Activated CD4-positive, alpha-beta T cell treated with anti-CD3 and anti-CD28 coated beads, Interleukin-10, Interleukin-2, amounts not matched to agents 100 ng/mL and 50 ng/mL, durations not matched to agents 16 hours and 8 hours (primary cell): ENCODE data around the gene RGPD3.
A peak's percentile ranks its signal among the peaks of the same experiment; 100 is the strongest.
"Not testable (repeated sequence)": the region's sequence is repeated elsewhere in the genome, so short reads cannot be mapped to it uniquely, and the experiment has no call there.

Experiments
- DNase-seq: peaks from one replicate; pipeline ENCODE4 v3.0.0-alpha.2; 2020

Gene RGPD3

DNA sequence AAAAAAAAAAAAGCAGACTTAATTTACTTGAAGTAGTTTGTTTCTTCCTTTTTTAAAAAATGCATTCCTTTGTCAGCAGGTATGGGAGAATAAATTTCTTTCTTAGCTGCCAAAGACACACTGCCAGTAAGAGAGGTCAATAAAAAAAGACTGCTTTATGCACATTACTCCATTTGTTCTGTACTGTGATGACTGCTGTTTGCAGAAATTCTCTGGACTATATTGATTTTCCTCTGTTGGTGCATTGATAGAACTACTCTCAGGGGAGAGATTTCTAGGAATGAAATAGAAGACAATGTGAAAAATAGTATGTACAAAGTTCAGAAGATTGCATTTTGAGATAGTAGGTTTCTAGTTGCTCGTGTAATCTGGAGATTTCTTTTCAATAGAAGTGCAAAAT is 11.3 kb upstream of the RGPD3 start:
- DNase-seq = not testable (repeated sequence)

GRCh38 chr2:106477647-106478046 is 9.4 kb upstream of the RGPD3 start:
- not testable (repeated sequence) for DNase-seq

- DNase-seq = peak; percentile 45
Observed at GRCh38 chr2:106470658-106471057, 2.4 kb upstream of the RGPD3 start.

DNA sequence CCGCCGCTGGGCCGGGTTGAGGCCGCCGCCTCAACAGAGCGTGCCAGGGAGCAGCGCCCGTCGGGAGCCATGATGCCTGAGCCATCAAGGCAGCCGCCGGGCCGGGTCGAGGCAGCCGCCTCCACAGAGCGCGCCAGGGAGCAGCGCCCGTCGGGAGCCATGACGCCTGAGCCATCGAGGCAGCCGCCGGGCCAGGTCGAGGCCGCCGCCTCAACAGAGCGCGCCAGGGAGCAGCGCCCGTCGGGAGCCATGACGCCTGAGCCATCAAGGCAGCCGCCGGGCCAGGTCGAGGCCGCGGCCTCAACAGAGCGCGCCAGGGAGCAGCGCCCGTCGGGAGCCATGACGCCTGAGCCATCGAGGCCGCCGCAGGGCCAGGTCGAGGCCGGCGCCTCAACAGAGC is 697 bp downstream of the RGPD3 start:
- DNase-seq = not testable (repeated sequence)

DNA sequence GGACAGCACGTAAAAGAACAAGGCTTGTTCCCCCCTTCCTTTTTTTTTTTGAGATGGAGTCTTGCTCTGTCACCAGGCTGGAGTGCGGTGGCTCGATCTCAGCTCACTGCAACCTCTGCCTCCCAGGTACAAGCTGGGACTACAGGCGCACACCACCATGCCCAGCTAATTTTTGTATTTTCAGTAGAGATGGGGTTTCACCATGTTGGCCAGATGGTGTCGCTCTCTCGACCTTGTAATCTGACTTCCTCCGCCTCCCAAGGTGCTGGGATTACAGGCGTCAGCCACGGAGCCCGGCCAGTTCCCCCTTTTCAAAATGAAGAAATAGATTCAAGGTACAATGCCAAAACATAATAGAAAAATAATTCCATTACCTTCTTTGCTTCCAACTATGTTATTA is 6.3 kb downstream of the RGPD3 start:
- peak; percentile 17 for DNase-seq

GRCh38 chr2:106390680-106391079 is 77.5 kb downstream of the RGPD3 start:
- not testable (repeated sequence) for DNase-seq

DNA sequence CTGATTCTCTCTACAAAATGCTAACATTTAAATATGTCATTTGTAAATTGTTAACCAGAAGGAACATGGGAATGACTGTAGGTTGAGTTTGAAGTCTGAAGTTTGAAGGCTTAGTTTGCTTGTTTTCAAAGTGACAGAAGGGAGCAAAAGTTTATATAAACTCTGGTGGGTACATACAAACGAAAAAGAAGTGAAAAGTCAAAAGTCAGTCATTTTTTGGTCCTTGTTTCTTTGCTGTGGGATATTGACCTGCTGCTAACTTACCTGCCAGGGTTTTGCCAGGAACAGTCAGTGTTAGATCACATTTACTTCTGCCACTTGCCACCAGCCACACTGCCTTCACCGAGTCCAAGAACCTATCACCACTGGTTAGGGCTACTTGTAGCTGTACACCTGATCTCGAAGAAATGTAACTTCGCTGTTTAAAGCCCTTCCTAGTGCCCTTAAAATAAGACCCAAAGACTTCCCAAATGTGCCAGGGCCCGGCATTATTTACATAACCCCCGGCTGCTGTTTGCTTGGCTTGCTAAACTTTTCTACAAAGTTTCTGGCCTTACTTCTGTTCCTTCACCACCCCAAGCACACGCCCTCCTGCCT is 79.3 kb downstream of the RGPD3 start:
- not testable (repeated sequence) for DNase-seq

- DNase-seq = not testable (repeated sequence)
Observed at GRCh38 chr2:106384548-106384947, 83.7 kb downstream of the RGPD3 start.

GRCh38 chr2:106381867-106382266 is 86.3 kb downstream of the RGPD3 start:
- not testable (repeated sequence) for DNase-seq

- DNase-seq = not testable (repeated sequence)
Observed at GRCh38 chr2:106379567-106379966, 88.6 kb downstream of the RGPD3 start.

DNA sequence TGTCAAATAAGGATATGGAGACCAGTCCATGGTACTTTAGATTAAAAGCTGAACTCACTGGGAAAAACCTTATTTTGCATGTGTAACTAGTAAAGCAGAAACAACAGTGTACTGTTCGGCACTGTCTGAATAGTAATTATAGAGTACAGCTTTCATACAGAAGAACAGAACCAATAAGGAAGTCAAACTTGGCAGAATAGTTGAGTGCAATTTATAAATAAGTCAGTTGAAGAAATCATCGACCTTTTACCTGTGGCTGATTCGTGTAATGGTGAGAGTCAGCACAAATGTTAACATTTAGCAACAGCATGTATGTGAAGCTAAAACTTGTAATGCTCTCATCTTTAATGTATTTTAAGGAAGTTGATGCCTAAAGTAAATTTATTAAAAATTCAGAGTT is 99.0 kb downstream of the RGPD3 start:
- not testable (repeated sequence) for DNase-seq

GRCh38 chr2:106366204-106366885 is 101.9 kb downstream of the RGPD3 start:
- no peak for DNase-seq

DNA sequence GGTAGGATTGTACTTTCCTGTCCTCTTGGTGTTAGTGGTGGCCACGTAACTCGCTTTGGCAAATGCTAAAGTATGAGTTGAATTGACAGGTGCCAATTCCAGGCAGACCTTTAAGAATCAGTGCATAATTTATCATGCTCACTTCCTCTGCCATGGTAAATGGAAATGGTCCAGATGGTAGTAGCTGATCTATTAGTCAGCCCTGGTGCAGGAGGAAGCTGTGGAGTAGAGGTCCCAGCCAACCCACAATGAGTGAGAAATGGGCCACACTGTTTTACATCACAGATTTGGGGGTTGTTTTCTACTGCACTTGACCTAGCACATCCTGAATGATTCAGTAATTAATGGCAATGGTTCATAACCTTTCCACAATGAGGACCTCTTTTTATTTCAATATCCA is 104.4 kb downstream of the RGPD3 start:
- no peak for DNase-seq

DNA sequence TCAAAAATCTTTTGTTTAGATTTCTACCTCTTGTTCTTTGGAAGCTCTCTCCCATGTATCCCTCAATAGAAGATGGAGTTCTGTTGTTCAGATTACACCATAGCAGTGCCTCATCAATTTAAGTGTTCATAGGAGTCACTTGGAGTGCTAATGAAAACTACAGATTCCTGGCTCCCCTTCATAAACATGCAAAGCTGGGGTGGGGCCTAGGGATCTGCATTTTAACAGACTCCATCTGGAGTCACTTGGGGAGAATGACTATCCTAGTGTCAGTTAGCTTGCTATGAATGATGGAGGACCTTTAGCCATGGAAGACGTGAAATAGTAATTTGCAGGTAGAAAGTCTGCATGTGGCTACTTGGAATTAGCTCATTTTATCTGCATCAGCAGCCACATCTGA is 105.4 kb downstream of the RGPD3 start:
- DNase-seq = no peak

DNA sequence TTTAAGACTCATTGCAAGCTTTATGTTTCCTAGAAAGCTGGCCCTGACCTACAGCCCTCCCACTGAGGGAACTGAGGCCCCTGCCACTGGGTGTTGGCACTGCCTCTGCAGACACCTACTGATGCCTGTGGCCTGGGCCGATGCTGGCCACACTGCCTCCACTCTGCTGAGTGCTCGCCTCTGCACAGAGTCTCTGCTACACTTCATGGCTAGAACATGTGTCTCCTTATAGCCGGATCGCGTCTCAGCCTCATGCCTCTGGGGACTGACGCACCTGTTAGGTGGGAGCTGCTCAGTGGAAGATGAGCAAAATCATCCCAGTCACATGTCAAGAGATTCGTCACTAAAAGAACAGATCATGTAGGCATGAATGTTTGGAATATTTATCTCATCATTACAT is 108.7 kb downstream of the RGPD3 start:
- DNase-seq = no peak

- DNase-seq = no peak
Observed at GRCh38 chr2:106358521-106358920, 109.7 kb downstream of the RGPD3 start.

DNA sequence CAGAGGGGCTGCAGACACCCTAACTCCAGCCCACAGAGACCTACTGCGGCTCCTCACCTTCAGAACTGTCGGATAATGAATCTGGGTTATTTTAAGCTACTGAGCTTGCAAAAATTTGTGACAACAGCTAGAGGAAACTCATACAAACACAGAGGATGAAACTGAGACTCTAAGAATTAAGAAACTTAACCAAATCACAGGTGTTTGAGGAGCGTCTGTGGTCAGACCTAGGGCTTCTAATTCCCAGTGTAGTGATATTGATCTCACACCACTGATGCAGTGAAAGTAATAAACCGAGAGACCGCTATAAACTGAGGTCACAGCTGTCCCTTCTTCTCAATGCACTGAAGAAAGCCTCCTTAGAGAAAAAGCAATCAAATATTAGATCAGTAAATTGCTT is 110.1 kb downstream of the RGPD3 start:
- DNase-seq = peak; percentile 18

DNA sequence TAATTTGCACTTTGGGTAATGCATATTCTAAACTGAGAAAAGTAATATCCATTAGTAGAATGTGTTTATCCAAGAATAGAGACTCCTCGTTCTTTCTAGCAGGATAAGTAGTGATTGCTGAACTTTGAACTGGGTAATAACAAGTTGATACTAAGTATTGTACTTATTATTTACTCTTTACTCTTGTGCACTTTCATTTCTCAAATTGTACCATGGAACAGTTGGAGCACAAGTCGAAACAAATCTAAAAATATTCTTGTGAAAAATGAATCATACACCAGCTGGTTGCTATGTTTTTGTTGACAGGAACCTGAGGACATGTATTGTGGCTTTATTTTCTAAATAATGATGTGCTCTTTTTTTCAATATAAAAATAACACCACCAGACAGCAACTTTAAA is 111.9 kb downstream of the RGPD3 start:
- DNase-seq = no peak

GRCh38 chr2:106353676-106354075 is 114.5 kb downstream of the RGPD3 start:
- DNase-seq = no peak

DNA sequence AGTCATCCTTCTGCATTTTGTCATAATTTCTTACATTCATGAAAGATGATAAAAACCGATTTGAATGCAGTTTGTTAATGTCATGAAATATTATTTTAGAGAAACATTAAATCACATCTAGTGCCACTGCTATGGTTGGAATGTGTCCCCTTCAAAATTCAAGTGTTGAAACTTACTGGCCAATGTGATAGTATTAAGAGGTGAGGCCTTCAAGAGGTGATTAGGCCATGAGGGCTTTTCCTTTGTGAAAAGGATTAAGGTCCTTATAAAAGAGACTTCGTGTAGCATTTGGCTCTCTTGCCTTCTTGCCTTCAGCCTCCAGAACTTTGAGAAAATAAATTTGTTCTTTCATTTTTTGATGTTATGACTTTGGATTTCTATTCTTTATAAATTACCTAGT is 117.2 kb downstream of the RGPD3 start:
- DNase-seq = no peak

GRCh38 chr2:106344302-106344701 is 123.9 kb downstream of the RGPD3 start:
- DNase-seq = no peak

DNA sequence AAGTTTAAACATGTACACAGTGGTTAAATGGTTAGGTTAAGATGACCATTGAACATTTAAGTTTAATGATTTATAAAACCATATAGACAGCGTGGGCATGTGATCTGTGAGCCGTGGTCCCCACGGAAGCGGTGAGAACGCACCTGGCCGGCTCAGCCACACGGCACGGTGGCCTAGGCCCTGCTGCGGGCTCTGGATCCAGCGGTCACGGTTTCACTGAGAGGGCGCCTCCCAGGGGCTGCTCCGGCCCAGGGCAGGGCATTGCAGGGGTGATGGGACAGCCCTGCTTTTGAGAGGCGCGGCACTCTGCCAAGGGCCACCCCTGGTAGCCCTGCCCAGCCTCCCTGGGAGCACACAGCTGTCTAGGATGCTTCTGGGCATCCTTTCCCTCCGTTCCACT is 124.9 kb downstream of the RGPD3 start:
- DNase-seq = no peak

DNA sequence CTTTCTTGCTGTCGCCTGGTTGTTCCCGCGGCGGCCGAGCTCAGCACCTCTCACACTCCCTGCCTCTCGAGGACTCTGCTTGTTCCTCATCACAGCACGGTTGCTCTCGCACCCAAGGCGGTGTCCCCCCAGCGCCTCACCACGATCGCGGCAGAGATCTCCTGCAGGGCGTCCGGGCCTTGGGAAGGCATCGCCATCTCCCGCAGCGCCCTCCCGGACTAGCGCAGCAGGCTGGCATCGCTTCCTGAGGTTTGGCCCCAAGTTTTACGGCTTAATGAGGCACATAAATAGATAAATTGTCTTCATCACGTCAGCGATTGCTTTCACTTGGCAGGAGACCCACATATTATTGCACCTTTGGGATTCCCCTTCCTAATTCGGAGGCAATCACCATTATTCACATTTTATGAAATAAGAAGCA is 125.4 kb downstream of the RGPD3 start:
- DNase-seq = no peak

DNA sequence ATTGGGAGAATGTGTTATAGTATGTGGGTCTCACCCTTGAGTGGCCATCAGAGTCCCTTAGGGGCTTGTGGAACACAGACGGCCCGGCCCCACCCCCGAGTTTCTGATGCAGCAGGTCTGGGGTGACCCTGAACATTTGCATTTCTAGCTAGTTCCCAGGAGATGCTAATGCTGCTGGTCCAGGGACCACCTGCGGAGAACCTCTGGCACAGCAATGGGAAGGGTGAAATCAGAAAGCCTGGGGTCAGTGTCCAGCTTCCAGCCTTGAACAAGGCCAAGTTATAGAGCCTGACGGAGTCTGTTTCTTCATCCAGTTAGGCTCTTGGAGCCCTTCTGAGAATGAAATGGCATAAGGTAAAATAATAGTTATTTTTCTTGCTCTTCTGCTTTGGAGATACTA is 126.5 kb downstream of the RGPD3 start:
- DNase-seq = no peak
